Measurements from ENCODE around the gene RAB3GAP2.
"Not testable (repeated sequence)": the region's sequence is repeated elsewhere in the genome, so short reads cannot be mapped to it uniquely, and the experiment has no call there.

DNA sequence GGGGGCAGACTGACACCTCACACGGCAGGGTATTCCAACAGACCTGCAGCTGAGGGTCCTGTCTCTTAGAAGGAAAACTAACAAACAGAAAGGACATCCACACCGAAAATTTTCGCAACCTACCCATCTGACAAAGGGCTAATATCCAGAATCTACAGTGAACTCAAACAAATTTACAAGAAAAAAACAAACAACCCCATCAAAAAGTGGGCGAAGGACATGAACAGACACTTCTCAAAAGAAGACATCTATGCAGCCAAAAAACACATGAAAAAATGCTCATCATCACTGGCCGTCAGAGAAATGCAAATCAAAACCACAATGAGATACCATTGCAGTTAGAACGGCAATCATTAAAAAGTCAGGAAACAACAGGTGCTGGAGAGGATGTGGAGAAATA is 26.4 kb downstream of the RAB3GAP2 start:
- not testable (repeated sequence) for TF ChIP-seq EZH2 (IDR thresholded peaks at IDR 0.05; ENCODE audit: insufficient read depth, poor library complexity, severe bottlenecking); EZH2phosphoT487 (IDR thresholded peaks at IDR 0.05; ENCODE audit: insufficient read depth, low read depth)

All from GM23248 (cell line).